GM21717 (cell line): ENCODE data around the gene CCR8.

ENCODE experiments used
- ATAC-seq: cut with Tn5 transposase; IDR thresholded peaks from one replicate; pipeline ENCODE4 v1.9.1; 2021; ENCODE audit warnings: mild to moderate bottlenecking, moderate library complexity; ENCODE audit not compliant: unreplicated experiment

Gene CCR8

GRCh38 chr3:39329493-39329892, at the start of gene CCR8:
Gene CCR8 (plus strand): TSS chr3:39329709. CDS start chr3:39332332, 2,623 bp downstream.
- ATAC-seq: no peak

GRCh38 chr3:39279745-39280517, 49.6 kb upstream of the CCR8 start, which contains the start of gene CX3CR1:
Gene CX3CR1 (minus strand): TSS chr3:39280036. CDS start chr3:39266509, 13,527 bp downstream.
- ATAC-seq: no peak

- ATAC-seq: no peak
Measured at GRCh38 chr3:39280571-39280970, 48.9 kb upstream of the CCR8 start.

GRCh38 chr3:39281533-39281932, 48.0 kb upstream of the CCR8 start:
- ATAC-seq: no peak

- no peak for ATAC-seq
Measured at GRCh38 chr3:39282057-39282456, 47.5 kb upstream of the CCR8 start.

GRCh38 chr3:39284457-39284881, 45.0 kb upstream of the CCR8 start:
- no peak for ATAC-seq

- no peak for ATAC-seq
Measured at GRCh38 chr3:39285332-39285731, 44.2 kb upstream of the CCR8 start.

GRCh38 chr3:39286771-39287170, 42.7 kb upstream of the CCR8 start:
- no peak for ATAC-seq

GRCh38 chr3:39287216-39288164, 42.0 kb upstream of the CCR8 start:
- no peak for ATAC-seq

GRCh38 chr3:39288300-39288808, 41.2 kb upstream of the CCR8 start:
- ATAC-seq: peak; percentile 96

GRCh38 chr3:39289107-39289506, 40.4 kb upstream of the CCR8 start:
- no peak for ATAC-seq

- no peak for ATAC-seq
Measured at GRCh38 chr3:39290255-39290654, 39.3 kb upstream of the CCR8 start.

- ATAC-seq: no peak
Measured at GRCh38 chr3:39291903-39292329, 37.6 kb upstream of the CCR8 start.

- no peak for ATAC-seq
Measured at GRCh38 chr3:39292961-39293360, 36.5 kb upstream of the CCR8 start.

- peak; percentile 4 for ATAC-seq
Measured at GRCh38 chr3:39294446-39295183, 34.9 kb upstream of the CCR8 start.

- ATAC-seq: peak; percentile 90
Measured at GRCh38 chr3:39295184-39295775, 34.2 kb upstream of the CCR8 start.

GRCh38 chr3:39296197-39297077, 33.1 kb upstream of the CCR8 start:
- no peak for ATAC-seq

- ATAC-seq: no peak
Measured at GRCh38 chr3:39299279-39299678, 30.2 kb upstream of the CCR8 start.

GRCh38 chr3:39302178-39302577, 27.3 kb upstream of the CCR8 start:
- ATAC-seq: no peak
